Stimulated activated CD4-positive, alpha-beta T cell treated with anti-CD3 and anti-CD28 coated beads, Interleukin-4, amount 100 ng/mL, for 1 hour (primary cell): ENCODE results near the gene ACOX1.

ENCODE experiments used
- DNase-seq: peaks from one replicate; pipeline ENCODE4 v3.0.0-alpha.2; 2020

ACOX1 gene

GRCh38 chr17:75926456-75926855, 52.5 kb downstream of the ACOX1 start:
- DNase-seq = no peak

GRCh38 chr17:75925912-75926311, 53.1 kb downstream of the ACOX1 start:
- no peak for DNase-seq

- no peak for DNase-seq
These were observed 53.9 kb downstream of the ACOX1 start for GRCh38 chr17:75925103-75925502.

DNA sequence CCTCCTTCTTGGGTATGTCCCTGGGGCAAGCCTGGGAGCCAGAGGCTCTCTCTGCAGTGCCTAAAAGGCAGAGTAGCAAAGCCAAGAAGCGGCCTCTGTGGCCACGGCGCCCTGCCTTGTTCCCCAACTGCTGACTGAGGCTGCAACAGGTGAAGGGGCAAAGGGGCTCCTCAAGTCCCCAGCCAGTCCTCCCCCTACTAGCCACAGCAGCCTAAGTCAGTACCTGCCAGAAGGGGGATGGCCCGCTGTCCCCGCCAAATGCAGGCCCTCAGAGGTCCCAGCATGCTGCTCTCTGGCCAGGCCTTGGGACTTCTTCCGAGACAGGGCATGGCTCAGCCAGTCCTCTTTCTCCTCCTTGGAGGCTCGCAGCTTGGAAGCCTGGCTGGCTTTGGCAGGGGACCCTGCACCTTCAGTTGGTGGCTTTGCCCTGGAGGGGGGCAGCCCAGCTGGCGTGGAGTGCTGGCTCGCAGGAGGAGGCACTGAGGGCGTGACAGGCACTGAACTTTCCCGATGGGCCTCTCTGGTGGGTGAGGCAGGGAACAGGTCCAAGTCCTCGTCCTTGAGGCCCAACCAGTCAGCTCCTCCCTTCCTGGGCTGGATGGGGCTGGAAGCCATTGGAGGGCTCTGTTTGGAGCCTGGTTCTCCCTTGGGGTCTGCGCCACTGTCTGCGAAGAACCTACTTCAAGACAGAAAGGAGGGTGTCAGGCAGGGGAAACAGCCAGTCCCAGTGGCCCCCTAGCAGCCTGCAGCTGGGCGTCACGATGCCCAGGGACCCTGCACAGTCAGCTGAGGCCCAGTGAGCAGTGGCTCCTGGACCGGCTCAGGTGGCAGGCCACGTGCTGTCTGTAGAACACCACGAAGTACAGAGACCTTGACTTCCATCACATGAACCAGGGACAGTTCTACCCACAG, 55.7 kb downstream of the ACOX1 start:
- DNase-seq = no peak

DNA sequence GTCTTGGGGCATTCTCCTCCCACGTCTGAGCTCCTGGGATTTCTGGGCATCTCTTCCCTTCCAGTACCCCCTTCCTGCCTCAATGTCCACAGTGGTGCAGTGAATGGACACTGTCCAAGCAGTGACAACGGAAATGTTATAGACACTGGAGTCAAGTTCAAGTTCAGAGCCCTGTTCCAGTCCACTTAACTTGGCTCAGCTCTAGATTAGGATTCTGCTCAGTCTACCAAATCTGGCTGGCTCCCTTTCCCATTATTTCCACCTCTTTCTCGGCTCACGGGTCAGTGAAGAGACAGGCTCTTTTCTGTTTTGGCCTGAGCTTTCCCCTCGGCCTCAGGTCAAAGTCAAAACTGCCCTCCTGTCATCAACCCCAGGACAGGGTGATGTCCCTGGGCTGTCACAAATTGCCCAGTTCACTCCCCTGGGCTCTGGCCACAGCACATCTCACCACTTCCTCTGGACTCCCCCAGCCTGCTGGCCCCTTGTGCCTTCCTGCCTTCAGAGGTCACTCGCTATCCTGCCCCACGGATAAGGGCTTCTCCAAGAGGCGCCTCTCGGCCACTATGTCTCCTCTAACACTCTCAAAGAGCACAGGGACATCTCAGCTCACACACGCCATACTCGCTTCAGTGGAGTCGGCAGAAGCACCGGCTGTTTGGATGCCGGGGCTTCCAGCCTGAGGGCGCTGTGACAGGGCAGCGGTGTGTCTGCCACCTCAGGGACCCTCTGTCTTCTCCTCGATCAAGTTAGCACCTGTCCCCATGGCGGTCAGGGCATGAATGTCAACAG, 56.6 kb downstream of the ACOX1 start:
- no peak for DNase-seq

GRCh38 chr17:75921596-75921995, 57.4 kb downstream of the ACOX1 start:
- DNase-seq = no peak

GRCh38 chr17:75920045-75920560, 58.9 kb downstream of the ACOX1 start:
- DNase-seq = no peak

- DNase-seq = no peak
These were observed 59.4 kb downstream of the ACOX1 start for GRCh38 chr17:75919611-75920010.

- DNase-seq = no peak
These were observed 61.0 kb downstream of the ACOX1 start for GRCh38 chr17:75917917-75918445.

GRCh38 chr17:75917141-75917916, 61.6 kb downstream of the ACOX1 start:
- DNase-seq = no peak

DNA sequence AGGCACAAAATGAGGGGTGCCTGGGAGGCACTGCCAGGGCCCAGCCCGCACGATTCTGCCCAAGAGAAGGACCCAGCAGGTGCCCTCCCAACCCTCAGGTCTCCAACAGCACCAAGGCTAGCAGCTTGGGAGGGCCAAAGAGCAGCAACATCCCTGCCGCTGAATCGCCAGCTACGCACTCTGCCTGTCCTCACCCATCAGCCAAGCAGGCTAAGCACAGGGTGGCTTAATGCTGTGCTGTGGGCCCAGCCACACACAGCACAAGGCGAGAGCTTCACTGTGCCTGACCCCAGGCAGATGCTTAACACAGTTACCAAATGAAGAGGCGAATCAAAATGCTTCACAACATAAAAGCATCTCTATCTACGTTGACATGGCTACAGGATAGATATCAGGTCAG, 63.7 kb downstream of the ACOX1 start:
- no peak for DNase-seq

DNA sequence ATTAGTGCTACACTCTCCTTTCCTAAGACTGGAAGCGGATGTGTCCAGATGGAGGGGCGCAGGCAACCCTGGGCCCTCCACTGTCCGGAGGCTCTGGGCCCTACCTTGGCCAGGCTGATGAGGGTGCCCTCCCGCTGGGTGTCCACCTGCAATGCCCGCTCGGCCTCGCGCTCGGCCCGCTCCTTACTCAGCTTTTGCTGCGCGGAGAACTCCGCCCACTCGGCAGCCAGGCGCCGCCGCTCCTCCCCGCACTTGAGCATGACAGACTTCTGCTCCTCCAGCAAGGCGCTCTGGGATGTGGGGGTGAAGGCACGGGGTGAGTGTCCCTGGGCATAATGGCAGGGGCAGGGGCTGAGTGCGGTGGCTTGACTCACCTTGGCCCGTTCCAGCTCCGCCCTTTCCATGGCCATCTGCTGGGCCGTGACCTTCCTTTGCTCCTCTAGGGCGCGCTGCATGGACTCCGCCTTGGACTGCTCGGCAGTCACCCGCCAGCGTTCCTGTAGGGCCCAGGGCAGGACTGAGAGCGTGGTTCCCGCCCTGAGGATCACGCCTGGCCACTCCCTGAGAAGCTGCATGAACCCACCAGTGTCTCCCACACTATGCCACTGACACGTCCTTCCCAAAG, 64.2 kb downstream of the ACOX1 start:
- DNase-seq = no peak

GRCh38 chr17:75913537-75914210, 65.3 kb downstream of the ACOX1 start:
- DNase-seq = no peak

DNA sequence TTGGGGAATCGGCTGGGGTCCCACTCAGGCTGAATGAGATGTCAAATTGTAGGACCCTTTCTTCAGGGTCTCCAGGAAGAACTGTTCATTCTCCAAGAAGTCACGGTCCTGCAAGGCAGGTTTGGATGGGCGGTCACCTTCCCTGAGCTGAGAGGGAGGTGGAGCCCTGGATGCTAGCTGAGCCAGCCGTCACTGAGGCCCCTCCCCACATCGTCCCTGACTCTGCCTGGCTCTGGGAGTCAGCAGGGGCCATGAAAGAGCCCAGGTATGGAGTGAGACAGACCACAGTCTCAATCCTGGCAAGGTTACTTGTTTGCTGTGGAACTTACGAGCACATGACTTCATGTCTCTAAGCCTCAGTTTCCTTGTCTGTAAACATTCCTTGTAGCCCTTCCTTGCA, 68.3 kb downstream of the ACOX1 start:
- DNase-seq = no peak

GRCh38 chr17:75909812-75910274, 69.1 kb downstream of the ACOX1 start:
- no peak for DNase-seq

DNA sequence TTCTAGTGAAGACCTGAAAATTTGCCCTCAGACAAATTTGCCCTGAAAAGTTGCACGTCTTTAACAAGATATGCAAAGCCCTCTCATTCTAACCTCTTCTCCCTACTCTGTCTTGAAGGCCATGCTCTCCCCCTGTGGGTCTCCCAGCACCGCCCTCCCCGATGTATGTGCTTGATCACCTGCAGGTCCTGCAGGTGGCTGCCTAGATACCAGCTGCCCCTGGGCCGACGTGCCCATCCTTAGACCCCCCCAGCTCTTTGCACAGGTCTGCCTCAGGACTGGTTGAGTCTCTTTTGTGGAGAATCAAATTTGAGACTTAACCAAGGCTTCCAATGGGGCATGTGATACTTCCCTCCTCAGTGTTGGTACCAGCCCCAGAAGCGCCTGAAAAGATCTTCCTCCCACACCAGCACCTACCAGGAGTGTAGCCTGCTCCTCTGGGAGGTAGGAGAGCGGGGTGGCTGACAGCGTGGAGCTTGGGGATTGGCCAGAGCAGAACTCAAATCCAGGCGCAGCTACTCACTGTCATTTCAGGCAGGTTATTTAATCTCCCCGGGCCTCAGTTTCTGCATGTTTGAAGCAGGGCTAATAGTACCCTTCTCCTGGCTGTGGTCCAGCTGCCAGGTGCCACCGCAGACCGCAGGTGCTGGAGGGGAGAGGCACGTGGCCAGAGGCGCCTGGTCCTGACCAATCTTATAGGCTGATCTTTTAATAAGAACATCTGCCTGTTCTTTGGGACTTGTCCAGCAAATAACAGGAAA, 69.7 kb downstream of the ACOX1 start:
- DNase-seq = no peak

DNA sequence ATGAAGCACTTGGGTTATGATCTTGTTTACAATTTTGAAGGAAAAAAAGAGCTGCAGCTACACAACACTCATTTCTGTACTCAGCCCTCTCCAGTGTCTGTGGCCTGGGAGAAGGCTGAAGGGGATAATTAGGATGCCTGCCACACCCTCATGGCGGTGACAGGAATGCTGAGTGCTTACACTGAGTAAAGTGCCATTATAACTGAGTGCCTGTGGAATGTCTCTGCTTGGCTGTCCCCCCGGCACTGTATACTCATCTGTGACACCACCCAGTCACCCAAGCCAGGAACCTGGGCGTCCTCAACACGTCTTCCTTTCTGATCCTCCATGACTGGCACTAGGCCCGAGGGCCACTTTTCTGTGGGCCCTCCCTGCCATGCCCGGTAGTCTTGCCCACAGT, 70.8 kb downstream of the ACOX1 start:
- no peak for DNase-seq

- DNase-seq = no peak
These were observed 72.7 kb downstream of the ACOX1 start for GRCh38 chr17:75906143-75906884.

DNA sequence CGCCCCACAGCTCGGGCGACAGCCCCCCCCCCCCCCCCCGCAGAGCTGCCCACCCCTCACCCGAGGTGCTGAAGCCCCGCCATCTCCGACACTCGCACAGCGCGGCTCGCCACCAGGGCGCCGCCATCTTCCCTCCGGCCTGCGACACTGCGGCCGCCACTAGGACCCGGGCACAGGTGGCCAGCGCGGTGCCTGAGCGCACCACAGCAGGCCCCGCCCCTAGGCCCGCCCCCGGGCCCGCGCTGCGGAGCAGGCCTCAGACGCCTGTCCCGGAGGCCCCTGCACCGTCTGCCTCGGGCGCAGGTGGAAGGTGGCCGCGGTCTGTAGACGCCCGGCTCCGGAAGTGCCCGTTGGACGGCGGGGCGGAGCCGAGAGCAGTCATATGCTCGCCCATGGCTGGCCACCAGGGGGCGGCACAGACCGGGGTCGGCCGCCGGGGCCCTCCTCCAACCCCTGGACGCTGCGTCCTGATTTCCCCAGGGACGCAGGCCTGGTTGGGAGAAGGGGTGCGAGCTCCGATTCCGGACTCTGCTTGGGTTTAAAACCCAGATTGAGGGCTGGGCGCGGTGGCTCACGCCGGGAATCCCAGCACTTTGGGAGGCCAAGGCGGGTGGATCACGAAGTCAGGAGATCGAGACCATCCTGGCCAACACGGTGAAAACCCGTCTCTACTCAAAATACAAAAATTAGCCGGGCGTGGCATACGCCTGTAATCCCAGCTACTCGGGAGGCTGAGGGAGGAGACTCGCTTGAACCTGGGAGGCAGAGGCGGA, 74.0 kb downstream of the ACOX1 start, which contains the start of gene MRPL38:
TSS of gene MRPL38 (minus strand) at position 136 of the 773 bp plus-strand sequence. CDS start at position 127, 9 bp downstream.
- peak; percentile 90 for DNase-seq
